Peyer's patch (tissue), 4 donors: Measurements from ENCODE around the gene UPF2. TPM values are rescaled to one million over a fixed set of nuclear protein-coding genes. Genes with fewer than 3 reads are reported as not detected.

ENCODE experiments used
- DNase-seq, 3 donors: peaks; one replicate each; pipeline ENCODE4 v3.0.0-alpha.2; 2017 to 2019
- H3K27ac ChIP-seq, 4 donors: fragments of 200-600 bp; sonication (generic); one replicate each; pipeline ENCODE4 v1.5.1; 2016 to 2019
- H3K27me3 ChIP-seq, 2 donors: fragments of 200-600 bp; sonication (generic); one replicate each; pipeline ENCODE4 v1.5.1; 2019
- H3K36me3 ChIP-seq, 3 donors: fragments of 200-600 bp; sonication (generic); one replicate each; pipeline ENCODE4 v1.5.1; 2016 to 2019
- H3K4me1 ChIP-seq, 4 donors: fragments of 200-600 bp; sonication (generic); one replicate each; pipeline ENCODE4 v1.5.1; 2016 to 2019
- H3K4me3 ChIP-seq, 4 donors: fragments of 200-600 bp; sonication (generic); 1 replicate in 3 of 4; 2 replicates in 1 of 4; pipeline ENCODE4 v1.5.1; 2016 to 2019; ENCODE audit warnings: mild to moderate bottlenecking in 1 of 4
- H3K9me3 ChIP-seq, 4 donors: fragments of 200-600 bp; sonication (generic); one replicate each; pipeline ENCODE4 v1.5.1; 2016 to 2019; ENCODE audit warnings: mild to moderate bottlenecking in 1 of 4
- POLR2A ChIP-seq, 2 donors: fragments of 450-650 bp; IDR thresholded peaks; one replicate each; pipeline ENCODE4 v1.5.1; 2017; ENCODE audit warnings: antibody characterized with exemption in 2 of 2, mild to moderate bottlenecking in 2 of 2, moderate library complexity in 2 of 2
- total RNA-seq, 4 donors: library from RNA; depleted of rRNA; stranded (reverse); fragments of >200 nt; gene quantifications; one replicate each; pipeline ENCODE4 v1.1.0, GENCODE V29; 2016
- TF ChIP-seq, protein P1 (sequence below), 6 experiments: fragments of 450-650 bp in 4 of 6; fragments of 200-600 bp in 2 of 6; sonication (generic) in 1 of 6; IDR thresholded peaks; one replicate each; pipeline ENCODE4 v1.5.1; 2017 to 2019; ENCODE audit warnings: antibody characterized with exemption in 6 of 6, mild to moderate bottlenecking in 3 of 6, moderate library complexity in 1 of 6

Gene UPF2
- total RNA-seq, 4 donors from 2014 or later = 12.6 to 56.1 (median 21.0) TPM

DNA sequence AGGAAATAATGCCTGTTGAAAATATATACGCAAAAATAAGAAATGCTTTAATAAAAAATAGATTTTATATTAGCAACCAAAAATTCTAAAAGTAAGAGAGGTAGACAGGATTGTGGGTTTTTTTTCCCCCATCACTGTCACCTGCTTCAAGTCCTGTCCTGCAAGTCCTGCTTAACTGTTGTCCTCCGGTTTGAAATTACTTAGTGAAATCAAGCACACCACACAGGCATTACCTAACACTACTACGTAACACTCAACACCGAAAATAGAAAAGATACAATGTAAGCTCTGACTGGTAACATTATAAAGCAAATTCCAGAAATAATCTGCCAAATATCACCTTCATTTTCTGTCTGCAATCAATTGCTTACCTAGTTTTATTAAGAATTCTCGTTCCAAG is 90.9 kb downstream of the UPF2 start:
- no peak for DNase-seq
- Histone ChIP-seq H3K36me3 (peaks cover 0 to 58% (median 3%) of the 10 kb centered on the region in 3 donors), H3K27ac (no peak overlapping the region), H3K4me1 (no peaks in the 10 kb centered on the region), H3K27me3 (no peaks in the 10 kb centered on the region), H3K4me3 (no peak overlapping the region), H3K9me3 (no peaks in the 10 kb centered on the region)
- TF ChIP-seq POLR2A (IDR thresholded peaks at IDR 0.05) = no peak
- TF ChIP-seq, protein P1, sequence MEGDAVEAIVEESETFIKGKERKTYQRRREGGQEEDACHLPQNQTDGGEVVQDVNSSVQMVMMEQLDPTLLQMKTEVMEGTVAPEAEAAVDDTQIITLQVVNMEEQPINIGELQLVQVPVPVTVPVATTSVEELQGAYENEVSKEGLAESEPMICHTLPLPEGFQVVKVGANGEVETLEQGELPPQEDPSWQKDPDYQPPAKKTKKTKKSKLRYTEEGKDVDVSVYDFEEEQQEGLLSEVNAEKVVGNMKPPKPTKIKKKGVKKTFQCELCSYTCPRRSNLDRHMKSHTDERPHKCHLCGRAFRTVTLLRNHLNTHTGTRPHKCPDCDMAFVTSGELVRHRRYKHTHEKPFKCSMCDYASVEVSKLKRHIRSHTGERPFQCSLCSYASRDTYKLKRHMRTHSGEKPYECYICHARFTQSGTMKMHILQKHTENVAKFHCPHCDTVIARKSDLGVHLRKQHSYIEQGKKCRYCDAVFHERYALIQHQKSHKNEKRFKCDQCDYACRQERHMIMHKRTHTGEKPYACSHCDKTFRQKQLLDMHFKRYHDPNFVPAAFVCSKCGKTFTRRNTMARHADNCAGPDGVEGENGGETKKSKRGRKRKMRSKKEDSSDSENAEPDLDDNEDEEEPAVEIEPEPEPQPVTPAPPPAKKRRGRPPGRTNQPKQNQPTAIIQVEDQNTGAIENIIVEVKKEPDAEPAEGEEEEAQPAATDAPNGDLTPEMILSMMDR (IDR thresholded peaks at IDR 0.05) = no peak

DNA sequence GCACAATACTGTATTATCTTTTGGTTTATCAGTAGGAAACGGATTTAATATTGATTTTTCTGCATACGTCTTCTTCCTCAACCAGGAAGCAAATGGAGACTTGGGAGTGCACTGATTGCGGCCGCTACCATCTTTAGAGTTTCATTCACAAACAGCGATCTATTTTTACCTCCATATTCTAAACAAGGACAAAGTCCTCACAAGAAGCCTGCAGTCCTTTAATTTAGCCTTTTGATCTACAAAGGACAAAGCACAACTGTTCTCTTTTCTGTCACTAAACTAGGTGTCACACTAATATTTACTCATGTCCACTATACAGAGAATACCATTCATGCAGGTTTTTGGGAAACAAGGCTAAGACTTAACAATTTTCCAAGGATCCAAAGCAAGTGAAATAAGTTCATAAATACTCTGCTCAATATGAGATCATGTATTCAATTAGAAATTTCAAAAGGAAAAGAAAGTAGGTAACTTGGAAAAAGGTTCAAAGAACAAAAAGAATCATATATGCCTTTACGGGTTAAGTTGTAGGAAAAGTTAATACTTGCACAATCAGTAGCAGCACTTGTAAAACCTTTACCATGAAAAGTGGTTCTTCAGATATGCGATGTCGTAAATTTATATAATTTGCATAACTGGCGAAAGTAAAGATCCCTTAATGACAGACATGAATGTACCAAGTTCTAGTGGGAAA is 92.1 kb downstream of the UPF2 start:
- H3K4me3 ChIP-seq = no peak overlapping the region
- H3K9me3 ChIP-seq = no peaks in the 10 kb centered on the region
- TF ChIP-seq POLR2A (IDR thresholded peaks at IDR 0.05) = no peak
- TF ChIP-seq, protein P1 (IDR thresholded peaks at IDR 0.05) = no peak
- no peaks in the 10 kb centered on the region for H3K4me1 ChIP-seq
- no peaks in the 10 kb centered on the region for H3K27me3 ChIP-seq
- H3K36me3 ChIP-seq = peaks cover 0 to 46% (median 3%) of the 10 kb centered on the region in 3 donors
- DNase-seq = no peak
- no peak overlapping the region for H3K27ac ChIP-seq

DNA sequence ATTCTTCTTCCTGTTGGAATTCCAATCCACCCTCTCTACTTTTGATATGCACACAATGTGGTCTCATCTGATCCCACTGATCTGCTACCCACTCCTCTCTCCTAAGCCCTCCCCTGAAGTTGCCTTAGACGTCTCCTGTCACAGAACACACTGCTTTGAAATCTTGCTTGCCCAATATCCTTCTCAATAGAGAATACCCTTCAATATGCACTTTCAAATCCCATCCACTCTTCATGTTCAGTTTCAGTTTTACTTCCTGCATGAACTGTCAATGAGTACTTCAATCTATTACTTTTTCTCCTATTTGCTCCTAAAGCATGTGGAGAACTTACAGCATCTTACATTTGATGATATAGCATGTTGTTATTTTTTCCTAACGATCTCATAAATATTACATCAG is 93.5 kb downstream of the UPF2 start:
- TF ChIP-seq, protein P1 (IDR thresholded peaks at IDR 0.05) = no peak
- no peak for TF ChIP-seq POLR2A (IDR thresholded peaks at IDR 0.05)
- Histone ChIP-seq H3K4me1 (no peaks in the 10 kb centered on the region), H3K9me3 (no peaks in the 10 kb centered on the region), H3K36me3 (peaks cover 0 to 32% (median 0%) of the 10 kb centered on the region in 3 donors), H3K27me3 (no peaks in the 10 kb centered on the region), H3K27ac (no peak overlapping the region), H3K4me3 (no peak overlapping the region)
- DNase-seq = no peak

DNA sequence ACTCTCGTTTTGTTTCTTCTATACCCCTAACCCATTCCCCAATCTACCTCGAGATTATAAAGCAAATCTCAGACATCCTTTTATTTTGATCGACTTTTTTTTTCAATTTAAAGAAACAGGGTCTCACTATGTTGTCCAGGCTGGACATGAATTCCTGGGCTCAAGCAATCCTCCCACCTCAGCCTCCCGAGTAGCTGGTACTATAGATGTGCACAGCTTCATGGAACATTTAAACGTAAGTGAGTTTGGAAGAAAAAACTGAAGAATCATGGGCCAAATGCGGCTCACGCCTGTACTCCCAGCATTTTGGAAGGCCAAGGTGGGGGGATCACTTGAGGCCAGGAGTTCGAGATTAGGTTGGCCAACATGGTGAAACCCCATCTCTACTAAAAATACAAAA is 96.0 kb downstream of the UPF2 start:
- Histone ChIP-seq H3K27me3 (no peaks in the 10 kb centered on the region), H3K4me3 (no peak overlapping the region), H3K9me3 (no peaks in the 10 kb centered on the region), H3K4me1 (no peaks in the 10 kb centered on the region), H3K36me3 (peaks cover 0 to 34% (median 0%) of the 10 kb centered on the region in 3 donors), H3K27ac (no peak overlapping the region)
- DNase-seq = no peak
- TF ChIP-seq, protein P1 (IDR thresholded peaks at IDR 0.05) = no peak
- no peak for TF ChIP-seq POLR2A (IDR thresholded peaks at IDR 0.05)

DNA sequence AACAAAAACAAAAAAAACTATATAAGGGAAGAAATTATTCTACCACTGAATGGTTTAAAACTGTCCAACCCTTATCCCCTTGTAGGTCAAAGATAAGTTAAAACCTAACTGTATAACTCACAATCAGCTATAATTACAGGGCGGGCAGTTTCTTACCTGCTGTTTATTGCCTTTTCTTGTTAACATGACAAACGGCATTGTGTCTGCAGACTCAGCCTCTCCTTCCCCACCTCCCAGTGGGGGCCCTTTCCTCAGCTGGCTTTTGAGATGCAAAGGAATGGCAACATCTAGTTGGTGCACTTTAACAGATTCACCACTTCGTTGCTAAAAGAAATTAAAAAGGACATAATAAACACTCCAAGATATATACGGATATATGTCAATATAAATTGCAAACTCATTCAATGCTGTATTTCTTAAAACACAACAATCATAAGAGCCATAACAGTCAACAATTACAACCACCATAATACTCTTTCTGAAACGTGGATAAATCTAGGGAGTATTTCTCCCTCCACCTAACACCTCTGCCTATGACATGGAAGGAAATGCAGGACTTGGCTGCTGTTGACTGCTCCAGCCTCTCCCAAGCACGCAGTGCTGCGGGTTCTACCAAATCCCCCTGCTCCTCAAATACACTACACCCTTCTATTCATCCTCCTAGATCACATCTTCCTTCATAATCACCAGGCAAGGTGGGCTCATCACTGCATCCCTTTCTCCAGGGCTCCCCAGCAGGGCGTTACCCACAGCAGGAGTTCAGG is 106.0 kb downstream of the UPF2 start:
- Histone ChIP-seq H3K27me3 (no peaks in the 10 kb centered on the region), H3K36me3 (peaks cover 0 to 32% (median 0%) of the 10 kb centered on the region in 3 donors), H3K27ac (no peak overlapping the region), H3K4me3 (no peak overlapping the region), H3K4me1 (no peaks in the 10 kb centered on the region), H3K9me3 (no peaks in the 10 kb centered on the region)
- DNase-seq = no peak
- TF ChIP-seq POLR2A (IDR thresholded peaks at IDR 0.05) = no peak
- TF ChIP-seq, protein P1 (IDR thresholded peaks at IDR 0.05) = no peak
